Measurements from ENCODE around the gene ST6GALNAC1.
"Not testable (repeated sequence)": the region's sequence is repeated elsewhere in the genome, so short reads cannot be mapped to it uniquely, and the experiment has no call there.

The ST6GALNAC1 gene

GRCh38 chr17:76626442-76626841 lies 17.1 kb downstream of the ST6GALNAC1 start:
- Mint-ChIP-seq H3K9me3 (no peaks in the 10 kb centered on the region), H3K27ac (no peak overlapping the region), H3K4me1 (ENCODE audit: low read depth) (peaks cover 12% of the 10 kb centered on the region), H3K27me3 (peaks cover 20% of the 10 kb centered on the region), H3K4me3 (no peak overlapping the region), H3K36me3 (ENCODE audit: low read depth) (no peaks in the 10 kb centered on the region)
- intact Hi-C loops (cut with micrococcal nuclease) = no loop called here

- no peak overlapping the region for H3K4me3 Mint-ChIP-seq
- H3K9me3 Mint-ChIP-seq = no peaks in the 10 kb centered on the region
- no peak overlapping the region for H3K27ac Mint-ChIP-seq
- peaks cover 20% of the 10 kb centered on the region for H3K27me3 Mint-ChIP-seq
- intact Hi-C loops (cut with micrococcal nuclease) = no loop called here
- H3K36me3 Mint-ChIP-seq (ENCODE audit: low read depth) = no peaks in the 10 kb centered on the region
- peaks cover 12% of the 10 kb centered on the region for H3K4me1 Mint-ChIP-seq (ENCODE audit: low read depth)
These were observed 18.1 kb downstream of the ST6GALNAC1 start for GRCh38 chr17:76625496-76625895.

GRCh38 chr17:76623271-76624146 lies 20.0 kb downstream of the ST6GALNAC1 start:
- no peaks in the 10 kb centered on the region for H3K9me3 Mint-ChIP-seq
- intact Hi-C loops (cut with micrococcal nuclease) = loop anchor here (1.0 to 5.0 kb wide), 3 partner anchors 36 to 100 kb away; partner anchors contain the start of gene ST6GALNAC2
- no peak overlapping the region for H3K27ac Mint-ChIP-seq
- peaks cover 23% of the 10 kb centered on the region for H3K27me3 Mint-ChIP-seq
- no peak overlapping the region for H3K4me3 Mint-ChIP-seq
- peaks cover 12% of the 10 kb centered on the region for H3K4me1 Mint-ChIP-seq (ENCODE audit: low read depth)
- H3K36me3 Mint-ChIP-seq (ENCODE audit: low read depth) = no peaks in the 10 kb centered on the region

- Mint-ChIP-seq H3K4me1 (ENCODE audit: low read depth) (no peaks in the 10 kb centered on the region), H3K9me3 (no peaks in the 10 kb centered on the region), H3K27ac (no peak overlapping the region), H3K4me3 (no peak overlapping the region), H3K36me3 (ENCODE audit: low read depth) (no peaks in the 10 kb centered on the region), H3K27me3 (peaks cover 10% of the 10 kb centered on the region)
- intact Hi-C loops (cut with micrococcal nuclease) = no loop called here
These were observed 25.7 kb downstream of the ST6GALNAC1 start for GRCh38 chr17:76617838-76618237.

- no peak overlapping the region for H3K4me3 Mint-ChIP-seq
- H3K27me3 Mint-ChIP-seq = peaks cover 10% of the 10 kb centered on the region
- peaks cover 5% of the 10 kb centered on the region for H3K4me1 Mint-ChIP-seq (ENCODE audit: low read depth)
These were observed 28.5 kb downstream of the ST6GALNAC1 start for GRCh38 chr17:76614912-76615617.

GRCh38 chr17:76614064-76614759 lies 29.3 kb downstream of the ST6GALNAC1 start:
- H3K4me1 Mint-ChIP-seq (ENCODE audit: low read depth); intact Hi-C loops (cut with micrococcal nuclease); H3K4me3 Mint-ChIP-seq; H3K27ac Mint-ChIP-seq; H3K27me3 Mint-ChIP-seq; H3K36me3 Mint-ChIP-seq (ENCODE audit: low read depth); H3K9me3 Mint-ChIP-seq: not testable (repeated sequence)

More at GRCh38 chr17:76614912-76615617, 28.5 kb downstream of the ST6GALNAC1 start:
- Mint-ChIP-seq H3K36me3 (ENCODE audit: low read depth) (no peaks in the 10 kb centered on the region), H3K27ac (no peak overlapping the region), H3K9me3 (no peaks in the 10 kb centered on the region)
- intact Hi-C loops (cut with micrococcal nuclease) = no loop called here

- Mint-ChIP-seq H3K4me3 (no peak overlapping the region), H3K27me3 (peaks cover 10% of the 10 kb centered on the region), H3K9me3 (no peaks in the 10 kb centered on the region), H3K4me1 (ENCODE audit: low read depth) (peaks cover 5% of the 10 kb centered on the region), H3K36me3 (ENCODE audit: low read depth) (no peaks in the 10 kb centered on the region), H3K27ac (no peak overlapping the region)
- intact Hi-C loops (cut with micrococcal nuclease) = no loop called here
These were observed 30.3 kb downstream of the ST6GALNAC1 start for GRCh38 chr17:76612977-76613851.

- Mint-ChIP-seq H3K27me3 (peaks cover 10% of the 10 kb centered on the region), H3K9me3 (no peaks in the 10 kb centered on the region), H3K4me1 (ENCODE audit: low read depth) (peaks cover 5% of the 10 kb centered on the region), H3K4me3 (no peak overlapping the region), H3K27ac (no peak overlapping the region), H3K36me3 (ENCODE audit: low read depth) (no peaks in the 10 kb centered on the region)
- intact Hi-C loops (cut with micrococcal nuclease) = no loop called here
These were observed 31.1 kb downstream of the ST6GALNAC1 start for GRCh38 chr17:76612465-76612864.

GRCh38 chr17:76611758-76612157 lies 31.8 kb downstream of the ST6GALNAC1 start:
- Mint-ChIP-seq H3K4me3 (no peak overlapping the region), H3K4me1 (ENCODE audit: low read depth) (peaks cover 5% of the 10 kb centered on the region), H3K36me3 (ENCODE audit: low read depth) (no peaks in the 10 kb centered on the region), H3K27me3 (peaks cover 10% of the 10 kb centered on the region), H3K9me3 (no peaks in the 10 kb centered on the region), H3K27ac (no peak overlapping the region)
- intact Hi-C loops (cut with micrococcal nuclease) = no loop called here

GRCh38 chr17:76611080-76611749 lies 32.3 kb downstream of the ST6GALNAC1 start:
- H3K4me3 Mint-ChIP-seq; H3K27ac Mint-ChIP-seq; H3K9me3 Mint-ChIP-seq; H3K27me3 Mint-ChIP-seq; H3K4me1 Mint-ChIP-seq (ENCODE audit: low read depth); H3K36me3 Mint-ChIP-seq (ENCODE audit: low read depth); intact Hi-C loops (cut with micrococcal nuclease): not testable (repeated sequence)

GRCh38 chr17:76606685-76607084 lies 36.9 kb downstream of the ST6GALNAC1 start:
- H3K9me3 Mint-ChIP-seq; H3K27ac Mint-ChIP-seq; H3K36me3 Mint-ChIP-seq (ENCODE audit: low read depth); intact Hi-C loops (cut with micrococcal nuclease); H3K4me3 Mint-ChIP-seq; H3K27me3 Mint-ChIP-seq: not testable (repeated sequence)
- peaks cover 17% of the 10 kb centered on the region for H3K4me1 Mint-ChIP-seq (ENCODE audit: low read depth)

- intact Hi-C loops (cut with micrococcal nuclease) = no loop called here
- Mint-ChIP-seq H3K36me3 (ENCODE audit: low read depth) (no peaks in the 10 kb centered on the region), H3K4me1 (ENCODE audit: low read depth) (peaks cover 61% of the 10 kb centered on the region), H3K9me3 (peaks cover 8% of the 10 kb centered on the region), H3K27ac (peak overlapping the region; percentile 61), H3K27me3 (peaks cover 4% of the 10 kb centered on the region), H3K4me3 (no peak overlapping the region)
These were observed 42.5 kb downstream of the ST6GALNAC1 start for GRCh38 chr17:76601065-76601464.
